ENCODE data around the gene ZNF736. TPM values are rescaled to one million over a fixed set of nuclear protein-coding genes. Genes with fewer than 3 reads are reported as not detected.
"Not testable (repeated sequence)": the region's sequence is repeated elsewhere in the genome, so short reads cannot be mapped to it uniquely, and the experiment has no call there.

The ZNF736 gene
- 19.8 and 21.3 TPM in 2 replicates for total RNA-seq

- H3K4me3 Mint-ChIP-seq: peak within 1 kb of the TSS; percentile 96
- intact Hi-C loops (cut with micrococcal nuclease): loop anchor here (1.0 to 5.0 kb wide), 7 partner anchors 33 to 1059 kb away; partner anchors contain the start of genes ERV3-1, ZNF107, ZNF273 and ZNF680
- peaks cover 25% of the 10 kb centered on the region for H3K4me1 Mint-ChIP-seq (ENCODE audit: low read depth)
- no peaks in the 10 kb centered on the region for H3K27me3 Mint-ChIP-seq (ENCODE audit: insufficient read depth)
- peak; percentile 82 for DNase-seq (ENCODE audit: low spot score)
- peaks cover 12% of the 10 kb centered on the region for H3K36me3 Mint-ChIP-seq (ENCODE audit: low read depth)
- peak within 1 kb of the TSS; percentile 95 for H3K27ac Mint-ChIP-seq
- peaks cover 7% of the 10 kb centered on the region for H3K9me3 Mint-ChIP-seq
Observed at GRCh38 chr7:64313740-64314491, at the start of gene ZNF736. TSS of gene ZNF736 (plus strand) at chr7:64313961. CDS start at chr7:64314151, 190 bp downstream.

- DNase-seq (ENCODE audit: low spot score): no peak
- H3K4me1 Mint-ChIP-seq (ENCODE audit: low read depth): no peaks in the 10 kb centered on the region
- no peaks in the 10 kb centered on the region for H3K36me3 Mint-ChIP-seq (ENCODE audit: low read depth)
- no peaks in the 10 kb centered on the region for H3K27me3 Mint-ChIP-seq (ENCODE audit: insufficient read depth)
- intact Hi-C loops (cut with micrococcal nuclease): no loop called here
- peaks cover 39% of the 10 kb centered on the region for H3K9me3 Mint-ChIP-seq
- H3K4me3 Mint-ChIP-seq: no peak overlapping the region
- H3K27ac Mint-ChIP-seq: no peak overlapping the region
Observed at GRCh38 chr7:64266341-64266919, 47.3 kb upstream of the ZNF736 start.

- no peaks in the 10 kb centered on the region for H3K36me3 Mint-ChIP-seq (ENCODE audit: low read depth)
- no peaks in the 10 kb centered on the region for H3K27me3 Mint-ChIP-seq (ENCODE audit: insufficient read depth)
- no peak for DNase-seq (ENCODE audit: low spot score)
- H3K4me1 Mint-ChIP-seq (ENCODE audit: low read depth): no peaks in the 10 kb centered on the region
- no peak overlapping the region for H3K27ac Mint-ChIP-seq
- H3K9me3 Mint-ChIP-seq: peaks cover 35% of the 10 kb centered on the region
- H3K4me3 Mint-ChIP-seq: no peak overlapping the region
- intact Hi-C loops (cut with micrococcal nuclease): no loop called here
Observed at GRCh38 chr7:64277630-64278029, 36.1 kb upstream of the ZNF736 start.

- Mint-ChIP-seq H3K36me3 (ENCODE audit: low read depth) (no peaks in the 10 kb centered on the region), H3K9me3 (peaks cover 53% of the 10 kb centered on the region), H3K4me1 (ENCODE audit: low read depth) (no peaks in the 10 kb centered on the region), H3K27ac (no peak overlapping the region), H3K27me3 (ENCODE audit: insufficient read depth) (no peaks in the 10 kb centered on the region), H3K4me3 (no peak overlapping the region)
- intact Hi-C loops (cut with micrococcal nuclease): no loop called here
- DNase-seq (ENCODE audit: low spot score): no peak
Observed at GRCh38 chr7:64294701-64295420, 18.9 kb upstream of the ZNF736 start.

GRCh38 chr7:64297418-64297817 lies 16.3 kb upstream of the ZNF736 start:
- intact Hi-C loops (cut with micrococcal nuclease): not testable (repeated sequence)
- H3K9me3 Mint-ChIP-seq: peaks cover 53% of the 10 kb centered on the region

GRCh38 chr7:64300641-64301405 lies 12.9 kb upstream of the ZNF736 start:
- Mint-ChIP-seq H3K36me3 (ENCODE audit: low read depth) (no peaks in the 10 kb centered on the region), H3K27ac (no peak overlapping the region), H3K4me3 (no peak overlapping the region), H3K27me3 (ENCODE audit: insufficient read depth) (no peaks in the 10 kb centered on the region), H3K4me1 (ENCODE audit: low read depth) (no peaks in the 10 kb centered on the region), H3K9me3 (peaks cover 40% of the 10 kb centered on the region)
- no peak for DNase-seq (ENCODE audit: low spot score)
- intact Hi-C loops (cut with micrococcal nuclease): no loop called here

More at GRCh38 chr7:64297418-64297817, 16.3 kb upstream of the ZNF736 start:
- H3K4me1 Mint-ChIP-seq (ENCODE audit: low read depth); H3K36me3 Mint-ChIP-seq (ENCODE audit: low read depth); H3K27ac Mint-ChIP-seq; H3K4me3 Mint-ChIP-seq; H3K27me3 Mint-ChIP-seq (ENCODE audit: insufficient read depth); DNase-seq (ENCODE audit: low spot score): not testable (repeated sequence)

GRCh38 chr7:64307254-64308015 lies 6.3 kb upstream of the ZNF736 start:
- Mint-ChIP-seq H3K36me3 (ENCODE audit: low read depth) (peaks cover 3% of the 10 kb centered on the region), H3K4me1 (ENCODE audit: low read depth) (peaks cover 17% of the 10 kb centered on the region), H3K9me3 (peaks cover 4% of the 10 kb centered on the region), H3K27me3 (ENCODE audit: insufficient read depth) (no peaks in the 10 kb centered on the region), H3K4me3 (peak overlapping the region; percentile 89), H3K27ac (peak overlapping the region; percentile 88)
- intact Hi-C loops (cut with micrococcal nuclease): loop anchor here (1.0 to 5.0 kb wide), 10 partner anchors 8 to 1066 kb away; partner anchors contain the start of genes ERV3-1, ZNF107, ZNF138 and ZNF680
- peak; percentile 91 for DNase-seq (ENCODE audit: low spot score)

GRCh38 chr7:64308016-64308270 lies 5.8 kb upstream of the ZNF736 start:
- H3K27ac Mint-ChIP-seq: peak overlapping the region; percentile 88
- no peaks in the 10 kb centered on the region for H3K27me3 Mint-ChIP-seq (ENCODE audit: insufficient read depth)
- peaks cover 3% of the 10 kb centered on the region for H3K36me3 Mint-ChIP-seq (ENCODE audit: low read depth)
- peak overlapping the region; percentile 89 for H3K4me3 Mint-ChIP-seq
- peaks cover 19% of the 10 kb centered on the region for H3K4me1 Mint-ChIP-seq (ENCODE audit: low read depth)
- DNase-seq (ENCODE audit: low spot score): no peak
- H3K9me3 Mint-ChIP-seq: peaks cover 4% of the 10 kb centered on the region
- intact Hi-C loops (cut with micrococcal nuclease): loop anchor here (5.0 kb wide), 1 partner anchor 209 kb away; no protein-coding TSS in a partner anchor

GRCh38 chr7:64310426-64310825 lies 3.3 kb upstream of the ZNF736 start:
- H3K27ac Mint-ChIP-seq: no peak overlapping the region
- H3K27me3 Mint-ChIP-seq (ENCODE audit: insufficient read depth): no peaks in the 10 kb centered on the region

GRCh38 chr7:64312826-64313225 lies 935 bp upstream of the ZNF736 start:
- no peak for DNase-seq (ENCODE audit: low spot score)
- Mint-ChIP-seq H3K9me3 (peaks cover 4% of the 10 kb centered on the region), H3K4me3 (no peak overlapping the region), H3K36me3 (ENCODE audit: low read depth) (peaks cover 9% of the 10 kb centered on the region), H3K4me1 (ENCODE audit: low read depth) (peaks cover 28% of the 10 kb centered on the region), H3K27ac (peak overlapping the region; percentile 31), H3K27me3 (ENCODE audit: insufficient read depth) (no peaks in the 10 kb centered on the region)
- intact Hi-C loops (cut with micrococcal nuclease): loop anchor here (1.0 to 5.0 kb wide), 6 partner anchors 34 to 1060 kb away; partner anchors contain the start of genes ERV3-1, ZNF273, ZNF680 and ZNF92

More at GRCh38 chr7:64310426-64310825, 3.3 kb upstream of the ZNF736 start:
- Mint-ChIP-seq H3K4me1 (ENCODE audit: low read depth) (peaks cover 36% of the 10 kb centered on the region), H3K9me3 (peaks cover 4% of the 10 kb centered on the region), H3K36me3 (ENCODE audit: low read depth) (peaks cover 3% of the 10 kb centered on the region), H3K4me3 (no peak overlapping the region)
- DNase-seq (ENCODE audit: low spot score): no peak
- intact Hi-C loops (cut with micrococcal nuclease): loop anchor here (5.0 kb wide), 1 partner anchor 37 kb away; no protein-coding TSS in a partner anchor

- intact Hi-C loops (cut with micrococcal nuclease): loop anchor here (1.0 to 5.0 kb wide), 2 partner anchors 33 to 352 kb away; partner anchors contain the start of gene ZNF107
- DNase-seq (ENCODE audit: low spot score): no peak
Observed at GRCh38 chr7:64314566-64314965, 805 bp downstream of the ZNF736 start.

More at GRCh38 chr7:64314566-64314965, 805 bp downstream of the ZNF736 start:
- Mint-ChIP-seq H3K27ac (peak overlapping the region; percentile 95), H3K4me1 (ENCODE audit: low read depth) (peaks cover 25% of the 10 kb centered on the region), H3K36me3 (ENCODE audit: low read depth) (peaks cover 13% of the 10 kb centered on the region), H3K4me3 (peak overlapping the region; percentile 96), H3K27me3 (ENCODE audit: insufficient read depth) (no peaks in the 10 kb centered on the region), H3K9me3 (peaks cover 7% of the 10 kb centered on the region)
